Measurements from ENCODE around the gene AP1S1. TPM values are rescaled to one million over a fixed set of nuclear protein-coding genes. Genes with fewer than 3 reads are reported as not detected.
A peak's percentile ranks its signal among the peaks of the same experiment; 100 is the strongest.

The AP1S1 gene
- total and polyA plus RNA-seq, 2 donors (not counting 1 experiment from before 2014, with no cell fraction given), result 10.3 to 16.3 TPM

DNA sequence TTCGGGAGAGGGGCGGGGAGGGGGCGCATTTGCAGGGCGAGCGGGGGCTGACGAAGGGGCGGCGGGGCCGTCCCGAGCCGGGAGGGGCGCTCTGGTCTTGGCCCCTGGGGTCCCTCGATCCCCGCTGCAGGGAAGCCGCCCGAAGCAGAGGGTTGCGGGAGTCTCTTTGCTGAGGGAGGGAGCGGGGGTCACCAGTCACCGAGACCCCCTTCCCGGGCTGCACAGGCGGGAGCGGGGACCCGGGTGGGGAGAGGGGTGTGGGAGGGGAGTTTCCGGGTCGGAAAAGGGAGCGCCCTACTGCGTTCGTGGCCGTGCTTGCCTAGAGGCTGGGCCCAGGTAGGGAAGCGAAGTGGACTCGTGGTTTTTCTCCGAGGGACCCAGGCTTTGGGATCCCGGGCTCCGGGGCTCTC is 422 bp downstream of the AP1S1 start:
- H3K27ac ChIP-seq (ENCODE audit: low read length in 2 of 2), result no peak overlapping the region
- peak overlapping the region; percentile 97 for H3K4me2 ChIP-seq (replicated peaks; ENCODE audit: low read depth, low read length, poor library complexity, severe bottlenecking)
- TF ChIP-seq, protein P1, sequence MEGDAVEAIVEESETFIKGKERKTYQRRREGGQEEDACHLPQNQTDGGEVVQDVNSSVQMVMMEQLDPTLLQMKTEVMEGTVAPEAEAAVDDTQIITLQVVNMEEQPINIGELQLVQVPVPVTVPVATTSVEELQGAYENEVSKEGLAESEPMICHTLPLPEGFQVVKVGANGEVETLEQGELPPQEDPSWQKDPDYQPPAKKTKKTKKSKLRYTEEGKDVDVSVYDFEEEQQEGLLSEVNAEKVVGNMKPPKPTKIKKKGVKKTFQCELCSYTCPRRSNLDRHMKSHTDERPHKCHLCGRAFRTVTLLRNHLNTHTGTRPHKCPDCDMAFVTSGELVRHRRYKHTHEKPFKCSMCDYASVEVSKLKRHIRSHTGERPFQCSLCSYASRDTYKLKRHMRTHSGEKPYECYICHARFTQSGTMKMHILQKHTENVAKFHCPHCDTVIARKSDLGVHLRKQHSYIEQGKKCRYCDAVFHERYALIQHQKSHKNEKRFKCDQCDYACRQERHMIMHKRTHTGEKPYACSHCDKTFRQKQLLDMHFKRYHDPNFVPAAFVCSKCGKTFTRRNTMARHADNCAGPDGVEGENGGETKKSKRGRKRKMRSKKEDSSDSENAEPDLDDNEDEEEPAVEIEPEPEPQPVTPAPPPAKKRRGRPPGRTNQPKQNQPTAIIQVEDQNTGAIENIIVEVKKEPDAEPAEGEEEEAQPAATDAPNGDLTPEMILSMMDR (IDR thresholded peaks at IDR 0.05), result no peak
- TF ChIP-seq EZH2 (IDR thresholded peaks at IDR 0.05; ENCODE audit: borderline replicate concordance, insufficient read depth, low read depth, low read length, poor library complexity, severe bottlenecking), result no peak
- H3K9ac ChIP-seq (ENCODE audit: low read length), result peak overlapping the region; percentile 76
- intact Hi-C loops (cut with micrococcal nuclease), result loop anchor here (1.0 to 2.0 kb wide), 4 partner anchors 11 to 98 kb away; partner anchors contain the start of genes FIS1, VGF and ZNHIT1
- CTCF ChIA-PET, result interaction anchor here (0.6 to 7.6 kb wide), 4 partner anchors 11 to 555 kb away, joined by 3 to 68 read pairs (median 11); no protein-coding TSS in a partner anchor
- H3K4me1 Mint-ChIP-seq, result peaks cover 12% of the 10 kb centered on the region
- peak overlapping the region; percentile 83 for H2AFZ ChIP-seq (ENCODE audit: insufficient read depth, low read depth, low read length, poor library complexity, severe bottlenecking)
- DNase-seq, result peak; percentile 41
- no peaks in the 10 kb centered on the region for H3K27me3 ChIP-seq (replicated peaks in 1 of 4; ENCODE audit: control extremely low read depth in 1 of 4, control insufficient read depth in 3 of 4, insufficient read depth in 4 of 4, low read length in 3 of 4)
- WGBS (ENCODE audit: insufficient coverage), result 0% methylated on average over 29 of the region's 34 CpGs
- ATAC-seq (ENCODE audit: low read depth), result peak; percentile 12
- peaks cover 0 to 3% of the 10 kb centered on the region in 2 experiments for H3K36me3 ChIP-seq (replicated peaks in 1 of 2; ENCODE audit: control extremely low read depth in 1 of 2, control insufficient read depth in 1 of 2, extremely low read depth in 1 of 2, insufficient read depth in 2 of 2, low read length in 1 of 2)
- peaks cover 4% of the 10 kb centered on the region for H3K27me3 Mint-ChIP-seq
- no peaks in the 10 kb centered on the region for H3K9me3 Mint-ChIP-seq (ENCODE audit: insufficient read depth)
- H3K27ac Mint-ChIP-seq, result no peak overlapping the region
- H3K4me3 ChIP-seq (ENCODE audit: control extremely low read depth in 1 of 5, extremely low read depth in 1 of 5, insufficient read depth in 1 of 5, low read depth in 2 of 5, low read length in 4 of 5), result peak overlapping the region in 4 of 5 experiments; percentile 53 to 71 (median 63)
- no peaks in the 10 kb centered on the region for H4K20me1 ChIP-seq (ENCODE audit: control insufficient read depth, insufficient read depth, low read length, poor library complexity, severe bottlenecking)
- POLR2A ChIA-PET, result interaction anchor here (0.7 kb wide), 1 partner anchor 10 kb away, joined by 5 read pairs; the partner anchor contains the start of gene VGF
- H3K4me1 ChIP-seq (ENCODE audit: control insufficient read depth in 2 of 2, insufficient read depth in 2 of 2, low read length in 2 of 2), result peaks cover 10 to 16% of the 10 kb centered on the region in 2 donors
- no peaks in the 10 kb centered on the region for H3K79me2 ChIP-seq (ENCODE audit: control insufficient read depth, insufficient read depth, low read length)
- peak overlapping the region; percentile 86 for H3K4me3 Mint-ChIP-seq
- H3K9me3 ChIP-seq (ENCODE audit: control extremely low read depth in 1 of 3, control insufficient read depth in 2 of 3, insufficient read depth in 1 of 3, low read length in 2 of 3), result no peaks in the 10 kb centered on the region

DNA sequence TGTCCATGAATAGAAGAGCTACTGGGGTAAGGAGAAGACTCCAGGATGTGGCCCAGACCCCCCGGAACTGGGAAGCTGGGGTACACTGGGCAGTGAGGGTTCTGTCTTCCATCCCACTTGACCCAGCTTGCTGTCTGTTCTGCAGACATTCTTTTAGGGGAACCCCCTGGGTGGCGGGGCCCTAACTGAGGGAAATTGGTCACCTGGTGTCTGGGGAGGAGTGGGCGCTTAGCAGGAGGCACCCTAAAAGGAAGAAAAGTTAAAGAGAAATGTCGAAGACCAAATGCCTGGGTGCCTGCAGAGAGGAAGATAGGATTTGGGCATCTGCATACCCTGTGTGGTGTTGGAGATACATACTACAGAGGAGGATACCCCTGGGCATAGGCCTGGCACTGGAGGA is 1.0 kb downstream of the AP1S1 start:
- intact Hi-C loops (cut with micrococcal nuclease), result loop anchor here (2.0 kb wide), 1 partner anchor 89 kb away; the partner anchor contains the start of gene FIS1
- POLR2A ChIA-PET, result interaction anchor here (0.7 kb wide), 1 partner anchor 10 kb away, joined by 5 read pairs; the partner anchor contains the start of gene VGF
- peak overlapping the region; percentile 76 for H3K9ac ChIP-seq (ENCODE audit: low read length)

More for the DNA sequence above, 1.0 kb downstream of the AP1S1 start:
- H3K4me1 ChIP-seq (ENCODE audit: control insufficient read depth in 2 of 2, insufficient read depth in 2 of 2, low read length in 2 of 2), result peaks cover 10 to 16% of the 10 kb centered on the region in 2 donors
- H3K4me2 ChIP-seq (replicated peaks; ENCODE audit: low read depth, low read length, poor library complexity, severe bottlenecking), result peak overlapping the region; percentile 97
- no peaks in the 10 kb centered on the region for H3K9me3 ChIP-seq (ENCODE audit: control extremely low read depth in 1 of 3, control insufficient read depth in 2 of 3, insufficient read depth in 1 of 3, low read length in 2 of 3)
- CTCF ChIA-PET, result interaction anchor here (0.6 to 7.6 kb wide), 4 partner anchors 12 to 554 kb away, joined by 3 to 68 read pairs (median 4); no protein-coding TSS in a partner anchor
- H3K79me2 ChIP-seq (ENCODE audit: control insufficient read depth, insufficient read depth, low read length), result no peaks in the 10 kb centered on the region
- no peaks in the 10 kb centered on the region for H3K27me3 ChIP-seq (replicated peaks in 1 of 4; ENCODE audit: control extremely low read depth in 1 of 4, control insufficient read depth in 3 of 4, insufficient read depth in 4 of 4, low read length in 3 of 4)
- no peak overlapping the region for H3K27ac ChIP-seq (ENCODE audit: low read length in 2 of 2)
- H2AFZ ChIP-seq (ENCODE audit: insufficient read depth, low read depth, low read length, poor library complexity, severe bottlenecking), result peak overlapping the region; percentile 83
- no peak for DNase-seq
- peaks cover 0 to 3% of the 10 kb centered on the region in 2 experiments for H3K36me3 ChIP-seq (replicated peaks in 1 of 2; ENCODE audit: control extremely low read depth in 1 of 2, control insufficient read depth in 1 of 2, extremely low read depth in 1 of 2, insufficient read depth in 2 of 2, low read length in 1 of 2)
- Mint-ChIP-seq H3K9me3 (ENCODE audit: insufficient read depth) (no peaks in the 10 kb centered on the region), H3K27ac (no peak overlapping the region), H3K27me3 (no peaks in the 10 kb centered on the region), H3K4me1 (peaks cover 12% of the 10 kb centered on the region), H3K4me3 (peak overlapping the region; percentile 86)
- H3K4me3 ChIP-seq (ENCODE audit: control extremely low read depth in 1 of 5, extremely low read depth in 1 of 5, insufficient read depth in 1 of 5, low read depth in 2 of 5, low read length in 4 of 5), result peak overlapping the region in 3 of 5 experiments; percentile 62 to 71 (median 64)
- H4K20me1 ChIP-seq (ENCODE audit: control insufficient read depth, insufficient read depth, low read length, poor library complexity, severe bottlenecking), result no peaks in the 10 kb centered on the region
- 44% methylated on average over 4 of the region's 4 CpGs for WGBS (ENCODE audit: insufficient coverage)
- TF ChIP-seq, protein P1 (IDR thresholded peaks at IDR 0.05), result no peak
- no peak for TF ChIP-seq EZH2 (IDR thresholded peaks at IDR 0.05; ENCODE audit: borderline replicate concordance, insufficient read depth, low read depth, low read length, poor library complexity, severe bottlenecking)
- ATAC-seq (ENCODE audit: low read depth), result no peak
